GM21786 (cell line): Measurements from ENCODE around the gene PHF10.

ENCODE experiments used
- ATAC-seq: cut with Tn5 transposase; IDR thresholded peaks from one replicate; pipeline ENCODE4 v1.9.1; 2021; ENCODE audit not compliant: unreplicated experiment

PHF10 gene

GRCh38 chr6:169678342-169678741 lies 46.0 kb downstream of the PHF10 start:
- no peak for ATAC-seq

GRCh38 chr6:169677096-169677495 lies 47.2 kb downstream of the PHF10 start:
- no peak for ATAC-seq

- no peak for ATAC-seq
These were observed 49.3 kb downstream of the PHF10 start for GRCh38 chr6:169675011-169675410.

GRCh38 chr6:169671563-169671962 lies 52.7 kb downstream of the PHF10 start:
- ATAC-seq: no peak

- ATAC-seq: no peak
These were observed 54.4 kb downstream of the PHF10 start for GRCh38 chr6:169669889-169670288.

GRCh38 chr6:169669147-169669546 lies 55.2 kb downstream of the PHF10 start:
- no peak for ATAC-seq

- no peak for ATAC-seq
These were observed 56.0 kb downstream of the PHF10 start for GRCh38 chr6:169668203-169668847.

- no peak for ATAC-seq
These were observed 56.6 kb downstream of the PHF10 start for GRCh38 chr6:169667716-169668115.

GRCh38 chr6:169666441-169666840 lies 57.9 kb downstream of the PHF10 start:
- ATAC-seq: no peak

- ATAC-seq: no peak
These were observed 59.0 kb downstream of the PHF10 start for GRCh38 chr6:169665289-169665688.

GRCh38 chr6:169664227-169664626 lies 60.1 kb downstream of the PHF10 start:
- no peak for ATAC-seq

- ATAC-seq: no peak
These were observed 60.8 kb downstream of the PHF10 start for GRCh38 chr6:169663468-169663867.

- ATAC-seq: no peak
These were observed 62.9 kb downstream of the PHF10 start for GRCh38 chr6:169661391-169661756.

GRCh38 chr6:169660751-169661390 lies 63.4 kb downstream of the PHF10 start:
- no peak for ATAC-seq

GRCh38 chr6:169659820-169660610 lies 64.3 kb downstream of the PHF10 start:
- ATAC-seq: no peak

- no peak for ATAC-seq
These were observed 67.1 kb downstream of the PHF10 start for GRCh38 chr6:169657284-169657610.

- ATAC-seq: no peak
These were observed 67.6 kb downstream of the PHF10 start for GRCh38 chr6:169656546-169657283.

GRCh38 chr6:169654598-169655391 lies 69.5 kb downstream of the PHF10 start:
- no peak for ATAC-seq
